ENCODE data around the gene CCT3.
"Not testable (repeated sequence)": the region's sequence is repeated elsewhere in the genome, so short reads cannot be mapped to it uniquely, and the experiment has no call there.

CCT3 gene

DNA sequence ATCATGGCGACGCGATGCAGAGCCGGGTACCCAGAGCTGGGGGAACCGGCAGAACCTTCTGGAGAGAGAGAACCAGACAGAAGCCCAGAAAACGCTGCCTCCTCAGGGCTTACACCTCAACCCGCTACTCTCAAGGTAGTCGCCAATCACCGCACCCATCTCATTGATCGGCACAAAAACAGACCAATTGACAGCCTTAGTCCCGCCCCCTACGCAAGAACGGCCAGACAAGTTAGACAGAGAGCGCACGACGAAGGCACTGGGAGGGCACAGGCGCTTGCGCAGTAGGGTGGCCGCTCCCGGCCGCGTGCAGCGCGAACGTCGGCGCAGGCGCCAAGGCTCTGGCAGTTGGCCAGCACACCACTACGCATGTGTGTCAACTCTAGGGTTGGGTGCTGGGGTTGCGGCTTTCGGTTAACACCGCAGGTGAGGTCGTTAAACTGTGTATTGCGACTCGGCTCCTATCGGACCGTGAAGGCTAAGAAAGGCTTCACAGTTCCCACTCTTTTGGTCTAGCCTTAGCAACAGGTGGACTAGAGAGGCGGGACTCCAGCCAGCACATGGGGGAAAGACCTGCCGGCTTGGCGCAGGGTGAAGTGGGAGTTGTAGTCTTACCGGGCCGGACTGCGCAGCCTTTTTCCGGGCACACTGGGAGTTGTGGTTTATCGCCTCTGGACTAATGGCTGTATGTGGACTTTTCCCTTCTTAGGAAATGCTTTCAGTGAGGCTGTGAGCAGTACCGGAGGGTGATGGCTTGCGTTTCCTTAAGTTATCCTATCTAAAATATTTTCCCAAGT lies at the start of gene CCT3, which contains the start of gene TSACC:
TSS of gene CCT3 (minus strand) at position 113 of the 797 bp plus-strand sequence. CDS start at position 5, 108 bp downstream.
TSS of gene TSACC (plus strand) at position 347 of the 797 bp plus-strand sequence. CDS start 1,232 bp downstream, outside the sequence.
- peak; percentile 97 to 99 (median 99) for DNase-seq (ENCODE audit: low read depth in 3 of 3, low spot score in 1 of 3)

DNA sequence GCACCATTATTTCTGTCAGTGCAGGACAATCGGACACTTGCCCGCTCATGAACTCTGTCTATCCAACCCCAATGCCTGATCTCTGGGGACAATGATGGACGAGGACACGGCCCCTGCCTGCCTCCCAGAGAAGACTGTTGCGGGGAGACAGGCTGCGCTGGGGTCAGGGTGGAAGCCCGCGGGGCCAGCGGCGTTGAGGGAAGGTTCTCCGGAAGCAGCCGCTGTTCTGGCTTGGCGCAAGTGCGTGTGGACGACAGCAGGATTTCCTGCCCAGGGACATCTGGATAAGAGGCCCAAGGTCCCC lies 49.7 kb upstream of the CCT3 start:
- DNase-seq (ENCODE audit: low read depth in 3 of 3, low spot score in 1 of 3), result no peak

DNA sequence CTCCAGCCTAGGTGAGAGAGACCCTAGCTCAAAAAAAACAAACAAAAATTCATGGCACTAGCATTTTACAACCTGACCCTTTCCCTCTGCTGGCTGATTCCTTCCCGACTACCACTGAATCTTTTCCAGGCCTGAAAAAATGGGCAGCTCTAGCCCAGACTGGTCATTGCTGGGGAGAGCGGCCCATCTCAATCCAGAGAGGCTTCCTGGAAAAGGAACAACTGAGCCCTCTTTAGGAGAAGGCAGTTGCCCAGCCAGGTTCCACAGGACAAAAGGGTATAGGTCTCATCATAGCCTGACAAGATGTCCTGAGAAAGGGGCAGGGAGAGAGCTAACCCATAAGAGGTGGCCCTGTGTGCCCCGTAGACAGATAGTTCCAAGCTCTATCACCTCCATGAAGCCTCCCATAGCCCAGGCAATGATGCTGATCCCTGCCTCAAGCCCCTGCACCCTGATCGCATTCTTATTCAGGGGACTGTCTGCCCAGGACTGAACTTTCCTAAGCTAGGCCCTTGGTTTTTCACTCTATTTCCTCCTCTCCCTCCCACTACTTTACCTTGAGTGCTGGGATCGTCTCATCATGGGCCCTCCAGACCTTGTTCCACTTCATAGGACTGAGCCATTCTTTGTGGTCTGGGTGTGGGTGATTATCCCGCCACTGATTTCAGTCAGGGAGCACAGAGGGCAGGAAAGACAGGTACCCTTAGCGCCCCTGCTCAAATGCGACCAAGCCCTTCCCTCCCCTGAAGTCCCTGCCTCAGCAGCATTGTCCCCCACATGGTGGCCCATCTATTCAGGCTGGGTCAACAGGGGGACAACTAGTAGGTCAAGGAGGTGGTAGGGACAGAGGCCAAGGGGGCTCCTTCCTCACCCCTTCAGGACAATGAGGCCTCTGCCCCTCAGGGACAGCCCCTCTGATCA lies 49.1 kb upstream of the CCT3 start:
- no peak for DNase-seq (ENCODE audit: low read depth in 3 of 3, low spot score in 1 of 3)

DNA sequence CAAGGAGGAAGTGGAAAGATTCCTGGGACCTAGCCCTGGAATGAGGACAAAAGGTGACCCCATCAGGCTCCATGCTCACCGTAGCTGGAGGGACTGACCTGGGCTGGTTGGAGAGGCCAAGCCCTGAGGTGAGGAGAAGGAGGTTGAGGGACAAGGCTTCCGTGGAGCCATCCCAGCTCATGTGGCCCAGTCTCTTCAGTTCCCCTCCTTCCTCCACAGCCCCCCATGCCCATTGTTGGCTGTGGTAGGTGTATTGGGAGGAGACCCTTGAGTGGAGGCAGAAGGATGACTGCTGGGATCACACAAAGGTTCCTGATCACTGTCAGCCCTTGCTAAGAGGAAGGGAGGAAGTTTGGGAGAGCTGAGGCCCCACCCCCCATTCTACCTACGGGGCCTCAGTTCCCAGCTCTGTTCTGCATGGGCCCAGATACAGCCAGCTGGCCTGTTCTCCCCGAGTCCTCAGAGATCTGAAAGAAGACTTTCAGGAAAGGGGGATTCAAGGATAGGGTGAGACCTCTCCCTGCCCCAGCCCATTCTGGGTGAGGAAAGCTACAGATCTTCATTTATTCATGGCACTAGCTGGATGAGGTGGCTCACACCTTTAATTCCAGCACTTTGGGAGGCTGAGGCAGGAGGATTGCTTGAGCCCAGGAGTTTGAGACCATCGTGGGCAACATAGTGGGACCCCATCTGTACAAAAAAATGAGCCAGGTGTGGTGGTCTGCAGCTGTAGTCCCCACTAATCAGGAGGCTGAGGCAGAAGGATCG lies 48.2 kb upstream of the CCT3 start:
- no peak for DNase-seq (ENCODE audit: low read depth in 3 of 3, low spot score in 1 of 3)

DNA sequence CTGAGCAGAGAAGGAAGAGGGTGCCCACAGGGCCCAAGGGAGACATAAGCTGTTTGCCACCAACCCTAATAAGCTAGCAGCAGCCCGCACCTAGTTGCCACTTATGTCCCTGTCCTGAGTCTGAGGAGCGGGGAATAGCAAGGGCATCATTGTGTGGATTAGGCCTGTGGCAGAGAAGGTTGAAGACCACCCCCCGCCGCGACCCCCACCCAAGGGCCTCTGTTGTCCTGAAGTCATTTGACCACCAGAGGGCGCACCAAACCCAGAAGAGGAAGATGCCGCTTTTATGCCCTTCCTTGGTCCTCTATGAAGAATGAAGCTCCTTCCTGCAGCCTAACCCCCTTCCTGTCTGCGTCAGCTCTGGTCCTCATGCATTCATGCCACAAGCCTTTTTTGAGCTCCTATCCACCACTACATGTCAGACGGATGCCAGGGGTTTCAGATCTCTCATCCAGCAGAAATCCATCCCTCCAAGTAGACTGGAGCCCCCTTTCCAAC lies 47.5 kb upstream of the CCT3 start:
- DNase-seq (ENCODE audit: low read depth in 3 of 3, low spot score in 1 of 3), result peak; percentile 42 to 58 (median 53)

DNA sequence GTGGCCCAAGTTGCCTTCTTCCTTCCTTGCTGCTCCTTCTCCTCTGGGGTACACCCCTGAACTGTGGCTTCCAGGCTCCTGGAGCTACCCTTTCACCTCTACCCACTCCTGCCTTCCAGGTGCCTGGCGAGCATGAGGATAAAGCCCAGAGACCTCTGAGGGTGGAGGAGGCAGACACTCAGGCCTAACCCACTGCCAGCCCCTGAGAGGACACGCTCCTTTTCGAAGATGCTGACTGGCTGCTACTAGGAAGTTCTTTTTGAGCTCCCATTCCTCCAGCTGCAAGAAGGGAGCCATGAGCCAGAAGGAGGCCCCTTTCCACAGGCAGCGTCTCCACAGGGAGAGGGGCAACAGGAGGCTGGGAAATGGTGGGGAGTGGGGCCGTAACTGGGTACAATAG lies 46.6 kb upstream of the CCT3 start:
- DNase-seq (ENCODE audit: low read depth in 3 of 3, low spot score in 1 of 3), result no peak

DNA sequence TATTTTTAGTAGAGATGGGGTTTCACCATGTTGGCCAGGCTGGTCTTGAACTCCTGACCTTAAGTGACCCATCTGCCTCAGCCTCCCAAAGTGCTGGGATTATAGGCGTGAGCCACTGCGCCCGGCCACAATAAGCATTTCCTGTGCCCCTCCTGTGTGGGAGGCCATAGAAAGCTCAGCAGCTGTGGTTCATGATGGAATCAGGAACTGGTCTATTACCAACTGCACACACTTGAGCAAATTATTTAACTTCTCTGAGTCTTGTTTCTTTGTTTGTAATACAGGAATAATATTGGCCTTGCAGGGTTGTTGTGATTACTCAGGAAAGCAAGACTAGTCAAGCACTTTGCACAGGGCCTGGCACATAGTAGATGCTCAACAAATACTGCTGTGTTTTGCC lies 45.9 kb upstream of the CCT3 start:
- no peak for DNase-seq (ENCODE audit: low read depth in 3 of 3, low spot score in 1 of 3)

DNA sequence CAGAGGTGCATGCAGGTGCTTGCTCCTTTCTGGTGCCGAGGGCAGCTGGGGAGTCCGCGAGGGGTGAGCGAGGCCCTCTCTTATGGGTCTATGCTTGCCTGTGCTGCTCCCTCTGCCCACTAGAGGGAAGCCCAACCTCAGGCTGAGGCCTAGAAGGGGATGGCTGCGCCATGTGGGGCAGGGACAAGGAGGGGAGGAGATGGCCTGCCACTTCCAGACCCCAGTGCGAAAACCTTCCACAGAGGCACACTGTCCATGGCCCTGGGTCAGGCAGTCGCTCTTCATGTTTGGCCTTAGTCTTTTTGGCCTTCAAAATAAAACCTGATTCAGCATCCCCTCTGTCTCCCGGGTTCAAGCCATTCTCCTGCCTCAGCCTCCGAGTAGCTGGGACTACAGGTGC lies 44.9 kb upstream of the CCT3 start:
- DNase-seq (ENCODE audit: low read depth in 3 of 3, low spot score in 1 of 3), result peak; percentile 10 to 41 (median 25)

DNA sequence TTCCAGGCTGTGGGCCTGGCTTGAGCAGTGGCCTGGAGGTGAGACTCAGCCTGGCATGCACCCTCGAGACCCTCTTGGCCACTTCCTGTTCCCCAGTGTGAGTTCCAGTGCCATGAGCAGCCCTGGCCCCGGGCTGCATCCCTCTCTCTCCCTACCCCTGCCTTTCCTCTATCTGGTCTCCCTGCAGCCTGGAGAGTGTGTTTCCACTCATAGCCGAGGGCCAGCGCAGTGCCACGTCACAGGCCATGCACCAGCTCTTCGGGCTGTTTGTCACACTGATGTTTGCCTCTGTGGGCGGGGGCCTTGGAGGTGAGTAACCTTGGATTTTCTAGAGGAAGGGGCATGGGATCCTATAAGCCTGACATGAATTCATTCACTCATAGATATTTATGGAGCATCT lies 44.5 kb upstream of the CCT3 start:
- DNase-seq (ENCODE audit: low read depth in 3 of 3, low spot score in 1 of 3), result no peak

DNA sequence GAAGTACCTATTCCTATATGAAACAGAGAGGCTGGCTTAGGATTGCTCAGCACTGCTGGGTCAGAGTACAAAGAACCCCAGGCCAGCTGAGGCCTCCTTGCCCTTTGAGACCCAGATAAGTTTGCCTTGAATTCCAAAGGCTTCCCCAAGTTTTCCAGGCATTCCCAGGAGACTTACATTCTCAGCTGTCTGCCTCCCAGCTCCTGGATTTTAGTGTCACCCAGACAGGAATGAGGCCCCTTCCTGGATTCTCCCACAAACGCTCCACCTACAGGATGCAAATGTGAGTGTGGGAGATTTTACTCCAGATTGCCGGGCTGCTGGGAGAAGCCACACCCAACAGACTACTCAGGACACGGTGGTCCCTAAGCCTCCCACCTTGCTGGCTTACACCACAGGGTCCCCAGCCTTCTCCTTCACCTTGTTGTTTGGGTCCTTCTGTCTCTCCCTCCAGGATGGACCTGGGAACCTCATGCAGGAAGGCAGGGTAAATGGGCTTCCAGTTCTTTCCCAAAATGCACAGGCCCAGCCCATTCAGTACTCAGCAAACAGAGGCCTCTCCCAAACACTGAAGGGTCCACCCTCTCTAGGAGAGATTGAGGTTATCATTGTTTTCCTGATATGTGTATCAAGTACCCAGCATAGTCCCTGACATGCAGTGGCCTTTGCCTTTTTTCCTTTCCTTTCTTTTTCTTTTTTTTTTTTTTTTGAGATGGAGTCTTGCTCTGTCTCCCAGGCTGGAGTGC lies 41.5 kb upstream of the CCT3 start:
- no peak for DNase-seq (ENCODE audit: low read depth in 3 of 3, low spot score in 1 of 3)

DNA sequence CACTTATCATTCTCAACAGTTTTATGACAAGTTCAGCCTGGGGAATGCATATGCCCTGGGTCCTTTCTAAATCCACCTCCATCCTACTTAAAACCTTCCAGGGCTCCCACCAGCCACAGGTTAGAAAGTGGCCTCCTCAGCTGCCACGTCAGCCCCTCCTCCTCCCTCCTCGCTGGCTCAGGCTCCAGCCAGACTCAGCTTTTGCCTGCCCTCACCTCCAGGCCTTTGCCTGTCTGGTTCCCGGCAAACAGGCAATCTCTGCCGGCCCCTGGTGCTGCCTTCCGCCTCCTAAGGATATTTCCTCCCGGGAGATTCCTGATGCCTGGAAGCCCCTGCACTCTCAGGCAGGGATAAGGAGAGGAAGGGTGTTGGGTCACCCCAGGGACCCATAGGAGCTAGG lies 40.5 kb upstream of the CCT3 start:
- DNase-seq (ENCODE audit: low read depth in 3 of 3, low spot score in 1 of 3), result no peak

DNA sequence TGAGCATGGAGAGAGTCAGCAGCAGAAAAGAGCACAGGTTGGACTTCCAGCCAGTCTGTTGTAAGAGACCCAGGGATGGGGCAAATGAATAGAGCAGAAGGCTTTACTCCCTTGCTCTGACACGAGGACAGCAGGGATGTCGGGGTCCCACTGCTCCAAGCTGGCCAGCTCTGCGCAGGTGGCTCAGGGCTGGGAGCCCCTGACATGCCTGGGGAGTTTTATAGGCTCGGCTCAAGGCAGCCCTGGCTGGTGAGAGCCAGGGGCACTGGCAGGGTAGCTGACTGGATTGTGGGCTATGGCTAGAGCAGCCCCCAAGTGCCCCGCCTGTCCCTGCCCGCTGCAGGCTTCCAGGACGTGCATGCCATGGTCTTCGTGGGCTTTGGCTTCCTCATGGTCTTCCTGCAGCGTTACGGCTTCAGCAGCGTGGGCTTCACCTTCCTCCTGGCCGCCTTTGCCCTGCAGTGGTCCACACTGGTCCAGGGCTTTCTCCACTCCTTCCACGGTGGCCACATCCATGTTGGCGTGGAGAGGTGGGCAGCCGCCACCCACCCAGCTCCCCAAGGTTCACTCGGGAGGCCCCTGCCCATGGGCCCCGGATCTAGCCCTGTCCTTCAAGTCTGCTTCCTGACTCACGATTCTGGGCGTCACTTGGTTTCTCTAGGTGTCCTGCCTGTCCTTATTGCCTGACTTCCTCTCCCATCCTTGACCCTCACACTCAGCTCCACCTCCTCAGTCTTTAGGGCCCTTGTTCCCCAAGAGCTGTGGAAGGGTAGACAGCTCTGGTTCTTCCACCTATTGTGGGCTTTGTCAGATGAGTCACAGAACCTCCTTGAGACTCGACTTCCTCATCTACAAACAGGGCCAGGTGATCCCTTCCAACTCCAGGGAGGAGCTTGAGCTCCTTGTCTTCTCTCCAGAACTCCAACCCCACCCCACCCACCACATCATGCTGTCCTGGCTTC lies 39.1 kb upstream of the CCT3 start:
- DNase-seq (ENCODE audit: low read depth in 3 of 3, low spot score in 1 of 3), result no peak

DNA sequence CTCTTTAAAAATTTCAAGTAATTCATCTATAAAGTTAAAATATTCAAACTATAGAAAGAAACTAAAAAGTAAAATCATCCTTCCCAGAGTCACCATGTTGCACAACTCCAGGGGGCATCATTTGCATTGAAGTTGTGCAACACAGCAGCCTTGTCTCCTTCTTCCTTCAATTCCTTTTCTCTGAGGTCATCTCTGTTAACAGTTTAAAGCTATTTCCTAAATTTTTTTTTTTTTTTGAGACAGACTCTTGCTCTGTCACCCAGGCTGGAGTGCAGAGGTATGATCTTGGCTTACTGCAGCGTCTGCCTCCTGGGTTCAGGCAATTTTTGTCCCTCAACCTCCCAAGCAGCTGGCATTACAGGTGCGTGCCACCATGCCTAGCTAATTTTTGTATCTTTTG lies 38.1 kb upstream of the CCT3 start:
- no peak for DNase-seq (ENCODE audit: low read depth in 3 of 3, low spot score in 1 of 3)

DNA sequence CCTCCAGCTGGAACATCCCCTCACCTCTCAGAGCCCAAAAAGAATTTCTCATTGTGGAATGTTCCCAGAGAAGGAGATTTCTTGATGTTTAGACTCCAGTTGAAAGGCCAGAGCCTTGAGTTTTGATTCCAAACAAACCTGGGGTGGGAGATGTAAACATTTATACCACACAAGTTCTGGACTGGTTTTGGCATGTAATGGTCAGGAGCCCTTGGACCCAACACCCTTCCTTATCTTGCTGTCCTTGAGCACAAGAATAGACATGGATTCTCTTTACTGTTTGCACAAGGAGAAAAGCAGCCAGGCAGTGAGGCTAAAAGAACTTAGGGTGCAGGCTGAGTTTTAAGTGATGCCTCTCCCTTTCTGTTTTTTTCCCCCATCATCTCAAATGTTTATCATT lies 35.5 kb upstream of the CCT3 start:
- no peak for DNase-seq (ENCODE audit: low read depth in 3 of 3, low spot score in 1 of 3)

DNA sequence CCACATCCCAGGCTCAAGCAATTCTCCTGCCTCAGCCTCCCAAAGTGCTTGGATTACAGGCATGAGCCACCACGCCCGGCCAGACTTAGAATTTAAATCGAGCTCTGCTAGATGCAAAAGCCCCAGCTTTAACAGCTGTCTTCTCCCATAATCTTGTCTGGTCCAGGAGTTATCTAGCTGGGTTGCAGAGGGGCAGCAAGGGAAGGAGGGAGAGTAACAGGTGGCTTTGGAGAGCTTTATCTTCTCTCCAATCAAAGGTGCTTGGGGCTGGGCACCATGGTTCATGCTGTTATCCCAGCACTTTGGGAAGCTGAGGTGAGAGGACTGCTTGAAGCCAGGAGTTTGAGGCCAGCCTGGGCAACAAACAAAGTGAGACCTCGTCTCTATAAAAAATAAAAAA lies 34.8 kb upstream of the CCT3 start:
- no peak for DNase-seq (ENCODE audit: low read depth in 3 of 3, low spot score in 1 of 3)

DNA sequence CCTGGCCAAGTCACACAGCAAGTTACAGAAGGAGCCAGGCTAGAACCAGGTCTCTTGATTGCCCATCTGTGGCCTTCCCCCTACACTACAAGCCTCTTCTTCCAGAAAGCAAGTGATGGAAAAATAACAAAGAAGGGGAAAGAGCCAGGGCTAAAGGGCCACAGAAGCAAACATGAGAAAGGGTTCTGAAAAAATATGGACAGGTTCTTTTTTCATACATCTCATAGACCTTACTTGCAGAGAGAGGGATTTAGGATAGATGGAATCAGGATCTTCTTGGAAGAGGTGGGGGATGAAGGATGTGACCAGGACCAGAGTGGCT lies 34.1 kb upstream of the CCT3 start:
- no peak for DNase-seq (ENCODE audit: low read depth in 3 of 3, low spot score in 1 of 3)

DNA sequence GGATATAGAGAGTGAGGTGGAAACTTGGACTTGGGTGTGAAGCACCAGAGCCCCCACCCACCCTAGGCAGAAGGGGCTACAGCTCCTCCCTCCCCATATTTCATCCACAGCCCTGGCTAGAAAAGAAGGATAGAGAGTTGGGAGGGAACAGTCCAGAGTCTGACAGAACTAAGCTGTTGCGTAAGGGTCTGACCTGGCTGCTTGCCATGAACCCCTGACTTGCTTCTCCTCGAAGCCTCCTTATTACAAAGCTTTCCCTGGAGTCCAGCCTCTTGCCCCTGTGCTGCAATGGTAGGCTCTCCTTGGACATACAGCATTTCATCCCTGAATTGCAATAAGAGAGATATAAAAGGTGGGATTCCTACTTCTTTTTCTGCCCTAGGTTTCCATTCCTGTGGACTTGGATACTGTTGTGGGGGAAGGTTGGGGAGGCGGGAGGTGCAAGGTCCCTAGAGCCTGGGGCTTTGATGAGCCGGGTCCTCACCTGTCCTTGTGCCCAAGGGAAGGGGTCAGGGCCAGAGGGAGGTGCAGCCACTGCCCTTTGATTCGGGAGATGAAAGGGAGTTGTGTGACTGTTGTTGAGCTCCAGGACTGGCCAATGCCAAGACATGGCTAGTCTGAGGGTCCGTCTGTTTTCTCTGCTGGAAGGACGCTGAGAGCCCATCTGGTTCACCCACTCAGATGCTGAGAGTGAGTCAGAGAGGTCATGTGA lies 33.6 kb upstream of the CCT3 start:
- no peak for DNase-seq (ENCODE audit: low read depth in 3 of 3, low spot score in 1 of 3)

DNA sequence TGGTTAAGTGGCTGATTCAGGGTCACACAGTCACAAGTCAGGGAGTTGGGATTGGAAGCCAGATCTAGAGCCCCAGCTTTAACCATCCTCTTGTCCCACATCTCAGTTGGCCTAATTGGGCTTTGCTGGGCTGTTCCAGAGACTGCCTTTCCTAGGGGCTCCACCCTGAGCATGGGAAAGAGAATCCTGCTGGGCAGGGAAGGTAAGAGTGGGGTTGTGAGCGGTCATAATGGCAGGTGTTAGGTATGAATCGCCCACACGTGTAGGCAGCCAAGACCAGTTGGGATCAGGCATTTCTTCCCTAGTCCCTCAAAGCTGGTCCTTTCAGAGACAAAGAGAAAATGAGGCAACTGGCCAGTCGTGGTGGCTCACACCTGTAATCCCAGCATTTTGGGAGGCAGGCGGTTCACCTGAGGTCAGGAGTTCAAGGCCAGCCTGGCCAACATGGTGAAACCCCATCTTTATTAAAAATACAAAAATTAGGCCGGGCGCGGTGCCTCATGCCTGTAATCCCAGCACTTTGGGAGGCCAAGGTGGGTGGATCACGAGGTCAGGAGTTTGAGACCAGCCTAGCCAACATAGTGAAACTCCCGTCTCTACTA lies 31.7 kb upstream of the CCT3 start:
- DNase-seq (ENCODE audit: low read depth in 3 of 3, low spot score in 1 of 3), result not testable (repeated sequence)

Measured in stimulated activated CD4-positive, alpha-beta T cell treated with anti-CD3 and anti-CD28 coated beads, TNF-alpha, amount 100 ng/mL, for 1 hour (primary cell).